ES-I3 (cell line): ENCODE measurements around the gene TAGLN.

ENCODE experiments used
- H3K36me3 ChIP-seq: 2 replicates; pipeline ENCODE4 v1.6.1; 2013; ENCODE audit warnings: mild to moderate bottlenecking, low read length, control low read depth, moderate library complexity; ENCODE audit not compliant: insufficient read depth
- H3K4me1 ChIP-seq: 2 replicates; pipeline ENCODE4 v1.6.1; 2013; ENCODE audit warnings: mild to moderate bottlenecking, control low read depth, low read length; ENCODE audit not compliant: insufficient read depth
- H3K9ac ChIP-seq: 2 replicates; pipeline ENCODE4 v1.6.1; 2013; ENCODE audit warnings: low read depth, mild to moderate bottlenecking, low read length, moderate library complexity
- H3K9me3 ChIP-seq: 2 replicates; pipeline ENCODE4 v1.6.1; 2013; ENCODE audit warnings: mild to moderate bottlenecking, low read length, moderate library complexity; ENCODE audit not compliant: control insufficient read depth, insufficient read depth

TAGLN gene

DNA sequence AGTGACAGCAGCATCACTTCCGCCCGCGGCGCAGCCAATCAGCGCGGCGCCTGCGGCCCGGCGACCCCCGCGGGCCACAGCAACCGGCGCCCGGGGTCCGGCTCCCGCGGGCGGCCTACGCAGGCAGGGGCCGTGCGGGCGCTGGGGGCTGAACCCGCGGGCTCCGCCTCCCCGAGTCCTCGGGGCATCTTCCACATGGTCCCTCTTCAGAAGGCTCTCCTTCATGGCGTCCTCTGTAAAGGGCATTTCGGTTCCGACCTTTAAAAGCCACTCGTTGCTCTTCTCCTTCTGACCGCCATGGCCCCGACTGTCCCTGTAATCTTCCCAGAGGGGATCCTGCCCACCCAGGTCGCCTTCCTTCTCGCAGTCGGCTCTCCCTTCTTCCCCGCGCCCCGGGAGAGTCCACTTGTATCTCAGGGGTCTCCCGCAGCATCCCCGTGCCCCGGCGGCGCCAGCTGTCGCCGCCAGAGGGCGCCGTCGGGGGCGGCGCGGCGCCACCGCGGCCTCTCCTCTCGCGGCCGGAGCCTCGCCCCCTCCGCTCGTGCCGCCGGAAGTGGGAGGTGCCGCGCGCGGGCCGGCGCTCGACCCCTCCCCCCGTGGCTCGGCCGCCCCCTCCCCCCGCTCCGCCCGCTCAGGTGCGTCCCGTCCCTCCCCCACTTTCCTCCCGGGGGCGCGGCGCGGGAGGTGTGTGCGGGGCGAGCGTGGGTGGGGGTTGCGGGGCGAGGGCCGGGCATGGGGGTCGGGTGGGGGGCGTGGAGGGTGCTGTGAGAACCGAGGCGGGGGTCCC, 33.1 kb downstream of the TAGLN start, which contains the start of gene RNF214:
RNF214 (plus strand) TSS at position 580 of the 787 bp plus-strand sequence. CDS start 1,602 bp downstream, outside the sequence.
- peak within 1 kb of the TSS; percentile 92 for H3K9ac ChIP-seq
- H3K4me1 ChIP-seq: 0 out of 2 replicates have a peak, but pooled peaks cover 2% of the 10 kb centered on the region
- no peaks in the 10 kb centered on the region for H3K36me3 ChIP-seq
- no peaks in the 10 kb centered on the region for H3K9me3 ChIP-seq

DNA sequence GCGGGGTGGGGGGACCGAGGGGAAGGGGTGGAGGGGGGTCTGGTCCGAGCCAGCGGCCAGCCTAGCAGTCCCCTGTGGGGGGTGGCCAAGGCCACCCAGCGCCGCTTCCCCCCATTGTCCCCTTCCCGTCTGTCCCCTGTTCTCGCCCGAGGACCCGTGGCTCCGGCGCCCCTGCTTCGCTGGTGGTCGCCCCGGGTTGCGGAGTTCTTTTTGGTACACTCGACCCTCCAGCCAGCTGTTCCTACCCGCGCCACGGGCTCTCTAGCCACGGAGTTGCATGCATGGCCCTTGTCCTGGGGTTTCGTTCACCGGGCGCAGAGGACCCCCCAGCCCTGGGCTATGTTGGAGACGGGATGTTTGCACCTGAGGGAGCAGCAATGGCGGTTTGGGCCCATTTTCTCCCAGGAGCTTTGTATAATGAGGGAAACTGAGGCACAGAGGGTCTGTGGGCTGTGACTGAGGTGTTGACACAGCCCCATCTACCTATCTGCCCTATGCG, 33.8 kb downstream of the TAGLN start:
- no peaks in the 10 kb centered on the region for H3K36me3 ChIP-seq
- peak overlapping the region; percentile 92 for H3K9ac ChIP-seq
- no peaks in the 10 kb centered on the region for H3K9me3 ChIP-seq

DNA sequence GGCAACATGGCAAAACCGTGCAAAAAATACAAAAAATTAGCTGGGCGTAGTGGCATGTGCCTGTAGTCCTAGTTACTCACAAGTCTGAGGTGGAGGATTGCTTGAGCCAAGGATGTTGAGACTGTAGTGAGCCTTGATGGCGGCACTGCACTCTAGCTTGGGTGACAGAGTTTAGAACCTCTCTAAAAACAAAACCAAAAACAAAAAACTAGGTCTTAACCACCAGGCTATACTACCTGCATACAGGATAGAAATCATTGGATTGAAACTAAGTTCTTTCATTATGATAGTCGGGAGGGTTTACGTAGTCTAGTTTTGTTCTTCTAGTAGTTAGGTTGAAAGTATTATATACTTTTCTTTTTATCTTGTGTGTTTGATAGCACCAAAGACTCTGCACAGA, 39.1 kb downstream of the TAGLN start:
- H3K36me3 ChIP-seq: peaks cover 3% of the 10 kb centered on the region
- no peaks in the 10 kb centered on the region for H3K9me3 ChIP-seq
- no peak overlapping the region for H3K9ac ChIP-seq
- no peaks in the 10 kb centered on the region for H3K4me1 ChIP-seq

More for the DNA sequence above, 33.8 kb downstream of the TAGLN start:
- H3K4me1 ChIP-seq: 0 out of 2 replicates have a peak, but pooled peaks cover 2% of the 10 kb centered on the region

DNA sequence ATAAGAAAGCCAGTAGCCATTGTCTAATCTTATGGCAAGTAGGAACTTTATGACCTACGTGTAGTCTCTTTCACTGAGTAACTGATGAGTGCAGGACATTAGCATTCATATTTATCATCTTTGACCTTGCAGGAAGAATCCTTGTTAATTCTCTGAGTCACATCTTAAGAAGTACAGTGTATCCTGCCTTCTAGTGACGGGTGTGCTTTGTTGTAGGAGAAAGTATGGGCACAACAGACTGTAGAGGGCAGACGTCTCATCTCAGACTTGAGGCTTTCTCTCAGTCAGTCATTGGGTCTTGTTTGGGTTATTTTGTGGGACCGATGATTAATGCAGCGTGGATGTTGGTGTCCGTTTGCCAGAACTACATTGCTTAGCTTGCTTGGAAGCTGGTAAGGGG, 40.1 kb downstream of the TAGLN start:
- H3K36me3 ChIP-seq: peaks cover 3% of the 10 kb centered on the region
- no peaks in the 10 kb centered on the region for H3K9me3 ChIP-seq
- H3K9ac ChIP-seq: no peak overlapping the region
- no peaks in the 10 kb centered on the region for H3K4me1 ChIP-seq

DNA sequence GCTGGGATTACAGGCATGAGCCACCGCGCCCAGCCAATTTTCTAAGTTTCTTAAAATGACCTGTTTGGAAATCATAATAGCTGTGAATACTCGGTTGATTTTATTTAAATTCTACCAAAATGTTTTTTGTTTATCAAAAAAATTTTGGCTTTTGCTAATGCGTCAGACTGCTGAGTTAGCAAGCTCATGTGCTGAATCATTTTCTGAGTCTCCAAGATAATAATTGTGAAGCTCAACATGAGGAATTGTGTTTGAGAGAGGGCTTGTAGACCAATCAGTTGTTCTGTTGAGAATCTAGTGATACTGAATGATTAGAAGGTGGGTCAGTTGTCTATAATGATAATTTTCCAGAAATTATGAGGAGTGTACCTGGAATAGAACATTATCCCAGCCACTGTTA, 49.2 kb downstream of the TAGLN start:
- no peak overlapping the region for H3K9ac ChIP-seq
- peaks cover 8% of the 10 kb centered on the region for H3K36me3 ChIP-seq
- no peaks in the 10 kb centered on the region for H3K9me3 ChIP-seq
- H3K4me1 ChIP-seq: 0 out of 2 replicates have a peak, but pooled peaks cover 4% of the 10 kb centered on the region

DNA sequence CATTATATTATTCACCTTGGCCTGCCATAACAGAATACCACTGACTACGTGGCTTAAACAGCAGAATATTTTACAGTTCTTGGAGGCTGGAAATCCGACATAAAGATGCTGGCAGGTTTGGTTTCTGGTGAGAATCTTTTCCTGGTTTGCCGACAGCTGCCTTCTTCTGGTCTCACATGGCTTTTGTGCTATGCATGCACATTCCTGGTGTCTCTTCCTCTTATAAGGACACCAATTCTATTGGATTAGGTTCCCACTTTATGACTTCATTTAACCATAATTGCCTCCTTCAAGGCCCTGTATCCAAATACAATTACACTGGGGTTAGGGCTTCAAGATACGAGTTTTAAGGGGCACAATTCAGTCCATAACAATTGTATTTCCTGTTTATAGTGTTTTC, 50.4 kb downstream of the TAGLN start:
- Histone ChIP-seq H3K36me3 (peaks cover 8% of the 10 kb centered on the region), H3K4me1 (0 out of 2 replicates have a peak, but pooled peaks cover 4% of the 10 kb centered on the region), H3K9me3 (no peaks in the 10 kb centered on the region), H3K9ac (no peak overlapping the region)

DNA sequence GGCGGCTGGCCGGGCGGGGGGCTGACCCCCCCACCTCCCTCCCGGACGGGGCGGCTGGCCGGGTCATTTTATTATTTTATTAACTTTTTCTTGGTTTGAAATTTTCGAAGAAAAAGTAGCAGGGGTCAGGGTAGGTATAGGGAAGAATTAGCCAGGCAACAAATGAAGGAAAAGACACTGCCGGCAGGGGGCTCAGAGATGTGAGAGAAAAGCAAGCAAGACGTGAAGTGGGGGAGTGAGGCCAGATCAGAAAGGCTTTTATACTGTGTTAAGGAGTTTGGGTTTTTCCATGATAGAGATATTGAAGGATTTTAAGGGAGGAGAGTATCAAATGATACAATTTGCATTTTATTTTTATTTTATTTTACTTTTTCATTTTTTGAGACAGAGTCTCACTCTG, 52.3 kb downstream of the TAGLN start:
- Histone ChIP-seq H3K4me1 (0 out of 2 replicates have a peak, but pooled peaks cover 4% of the 10 kb centered on the region), H3K36me3 (peaks cover 8% of the 10 kb centered on the region), H3K9me3 (no peaks in the 10 kb centered on the region), H3K9ac (no peak overlapping the region; the same call in 1 of the 2 replicates)

DNA sequence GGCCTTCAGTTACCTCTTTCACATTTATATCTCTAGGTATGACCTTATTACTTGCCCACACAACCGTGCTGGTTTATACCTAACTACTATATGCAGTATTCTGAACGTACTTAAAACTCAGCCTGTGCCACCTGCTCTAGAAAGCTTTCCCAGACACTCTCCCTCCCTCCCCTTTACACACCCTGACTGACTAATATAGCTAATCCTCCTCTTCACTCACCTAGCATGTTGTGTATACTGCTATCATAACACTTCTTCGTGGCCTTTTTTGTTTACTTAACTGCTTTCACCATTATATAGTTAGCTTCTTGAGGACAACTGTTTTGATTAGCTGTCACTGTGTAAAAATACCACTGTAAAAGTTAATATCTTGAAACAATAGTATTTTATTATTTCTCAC, 56.8 kb downstream of the TAGLN start:
- H3K4me1 ChIP-seq: no peaks in the 10 kb centered on the region
- H3K9me3 ChIP-seq: no peaks in the 10 kb centered on the region
- H3K36me3 ChIP-seq: no peaks in the 10 kb centered on the region; the same call in 1 of the 2 replicates
- no peak overlapping the region for H3K9ac ChIP-seq

DNA sequence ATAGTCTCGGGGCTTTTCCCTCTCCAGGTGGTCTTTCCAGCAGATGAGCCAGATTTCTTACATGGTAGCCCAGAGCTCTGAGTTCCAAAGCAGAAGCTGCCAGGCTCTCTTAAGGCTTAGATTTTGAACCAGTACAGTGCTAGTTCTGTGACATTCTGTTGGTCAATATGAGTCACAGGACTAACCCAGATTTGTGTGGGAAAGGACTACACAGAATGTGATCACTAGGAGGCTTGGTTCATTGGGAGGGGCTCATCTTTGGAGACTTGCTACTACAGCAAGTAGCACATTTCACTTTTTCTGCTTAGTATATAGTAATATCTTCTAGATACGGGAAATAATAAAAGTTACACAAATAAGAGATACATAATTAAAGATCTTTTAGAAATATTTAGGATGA, 57.4 kb downstream of the TAGLN start:
- H3K9ac ChIP-seq: no peak overlapping the region
- H3K9me3 ChIP-seq: no peaks in the 10 kb centered on the region
- no peaks in the 10 kb centered on the region for H3K4me1 ChIP-seq
- H3K36me3 ChIP-seq: no peaks in the 10 kb centered on the region; the same call in 1 of the 2 replicates
